ENCODE measurements around the gene ABCB9. TPM values are rescaled to one million over a fixed set of nuclear protein-coding genes. Genes with fewer than 3 reads are reported as not detected.

ABCB9 gene
- total RNA-seq, 1 experiment from 2014 or later = 14.7 TPM

- POLR2A ChIA-PET = no interaction called here
- H3K27me3 ChIP-seq (ENCODE audit: insufficient read depth, low read length) = no peaks in the 10 kb centered on the region
- peaks cover 2 to 7% of the 10 kb centered on the region in 2 experiments; a peak in 3 of 4 replicates for H3K36me3 ChIP-seq (ENCODE audit: control insufficient read depth in 1 of 2, insufficient read depth in 2 of 2, low read length in 2 of 2)
- H2AFZ ChIP-seq (ENCODE audit: low read depth, low read length, poor library complexity, severe bottlenecking) = no peak overlapping the region
- H3K9me3 ChIP-seq (ENCODE audit: control insufficient read depth in 1 of 2, insufficient read depth in 1 of 2, low read depth in 1 of 2, low read length in 2 of 2) = no peaks in the 10 kb centered on the region
- peak overlapping the region; percentile 100 for H3K4me2 ChIP-seq (ENCODE audit: low read length)
- peak overlapping the region; percentile 88 for H3K27ac ChIP-seq (ENCODE audit: low read depth, low read length)
- H3K9me2 ChIP-seq (ENCODE audit: insufficient read depth) = no peaks in the 10 kb centered on the region
- CTCF ChIA-PET = no interaction called here
- H3K4me1 ChIP-seq (ENCODE audit: control insufficient read depth in 1 of 2, insufficient read depth in 2 of 2, low read length in 2 of 2) = peaks cover 14 to 23% of the 10 kb centered on the region in 2 experiments
- no peaks in the 10 kb centered on the region for H4K20me1 ChIP-seq (ENCODE audit: insufficient read depth)
- intact Hi-C loops (cut with micrococcal nuclease) = no loop called here
- BruUV-seq (replicated peaks) = no TSS peak
- no peak for DNase-seq (ENCODE audit: low read depth, low spot score)
- peak overlapping the region; percentile 90 to 91 for H3K4me3 ChIP-seq (replicated peaks in 1 of 2; ENCODE audit: low read depth in 1 of 2, low read length in 2 of 2)
- peaks cover 29% of the 10 kb centered on the region for H3K79me2 ChIP-seq (ENCODE audit: insufficient read depth, low read length)
- no peak for ATAC-seq
- RAD21 ChIA-PET (ENCODE audit: low non-redundant PET in 1 of 2, low total read pairs in 2 of 2, uncharacterized antibody in 2 of 2, unreplicated experiment in 2 of 2) = no interaction called here
- TF ChIP-seq CBX3 (IDR thresholded peaks at IDR 0.05; ENCODE audit: low read depth) (no peak), POLR2AphosphoS5 (IDR thresholded peaks at IDR 0.05; ENCODE audit: low read depth, low read length) (peak; percentile 29; the same call in 1 of the 2 replicates)
- H3K9ac ChIP-seq (ENCODE audit: low read length) = peak overlapping the region; percentile 92
Measured at GRCh38 chr12:122981587-122982476, 15.6 kb upstream of the ABCB9 start.

DNA sequence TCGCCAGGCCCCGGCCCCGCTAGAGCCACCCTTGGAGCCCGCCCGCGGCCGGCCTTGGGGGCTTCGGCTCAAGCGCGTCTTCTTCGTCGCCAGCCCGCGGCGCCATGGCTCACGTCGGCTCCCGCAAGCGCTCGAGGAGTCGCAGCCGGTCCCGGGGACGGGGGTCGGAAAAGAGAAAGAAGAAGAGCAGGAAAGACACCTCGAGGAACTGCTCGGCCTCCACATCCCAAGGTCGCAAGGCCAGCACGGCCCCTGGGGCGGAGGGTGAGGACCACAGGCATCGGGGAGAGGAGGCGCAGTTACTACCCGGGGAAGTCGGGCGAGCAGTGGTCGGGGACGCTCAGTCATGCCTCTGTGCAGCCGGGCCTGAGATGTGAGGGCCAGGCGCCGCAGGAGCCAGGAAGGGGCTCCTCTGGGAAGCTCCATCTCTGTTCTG, 14.8 kb upstream of the ABCB9 start:
- no TSS peak for BruUV-seq (replicated peaks)
- POLR2A ChIA-PET = no interaction called here
- TF ChIP-seq SIN3A (IDR thresholded peaks at IDR 0.05; ENCODE audit: low read depth) (no peak), YY1 (IDR thresholded peaks at IDR 0.05; ENCODE audit: extremely low read depth, insufficient replicate concordance, low read depth, low read length) (no peak), SP1 (IDR thresholded peaks at IDR 0.05; ENCODE audit: low read depth) (no peak), ZFX (IDR thresholded peaks at IDR 0.05) (peak; percentile 83; the same call in 1 of the 2 replicates), ATF3 (IDR thresholded peaks at IDR 0.05) (no peak)
- TF ChIP-seq, protein P1, sequence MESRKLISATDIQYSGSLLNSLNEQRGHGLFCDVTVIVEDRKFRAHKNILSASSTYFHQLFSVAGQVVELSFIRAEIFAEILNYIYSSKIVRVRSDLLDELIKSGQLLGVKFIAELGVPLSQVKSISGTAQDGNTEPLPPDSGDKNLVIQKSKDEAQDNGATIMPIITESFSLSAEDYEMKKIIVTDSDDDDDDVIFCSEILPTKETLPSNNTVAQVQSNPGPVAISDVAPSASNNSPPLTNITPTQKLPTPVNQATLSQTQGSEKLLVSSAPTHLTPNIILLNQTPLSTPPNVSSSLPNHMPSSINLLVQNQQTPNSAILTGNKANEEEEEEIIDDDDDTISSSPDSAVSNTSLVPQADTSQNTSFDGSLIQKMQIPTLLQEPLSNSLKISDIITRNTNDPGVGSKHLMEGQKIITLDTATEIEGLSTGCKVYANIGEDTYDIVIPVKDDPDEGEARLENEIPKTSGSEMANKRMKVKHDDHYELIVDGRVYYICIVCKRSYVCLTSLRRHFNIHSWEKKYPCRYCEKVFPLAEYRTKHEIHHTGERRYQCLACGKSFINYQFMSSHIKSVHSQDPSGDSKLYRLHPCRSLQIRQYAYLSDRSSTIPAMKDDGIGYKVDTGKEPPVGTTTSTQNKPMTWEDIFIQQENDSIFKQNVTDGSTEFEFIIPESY (IDR thresholded peaks at IDR 0.05; ENCODE audit: extremely low read depth, insufficient replicate concordance, low read length) = no peak
- Histone ChIP-seq H3K27me3 (ENCODE audit: insufficient read depth, low read length) (no peaks in the 10 kb centered on the region), H4K20me1 (ENCODE audit: insufficient read depth) (no peaks in the 10 kb centered on the region), H3K27ac (ENCODE audit: low read depth, low read length) (peak overlapping the region; percentile 88), H3K4me3 (replicated peaks in 1 of 2; ENCODE audit: low read depth in 1 of 2, low read length in 2 of 2) (peak overlapping the region; percentile 90 to 91), H3K4me1 (ENCODE audit: control insufficient read depth in 1 of 2, insufficient read depth in 2 of 2, low read length in 2 of 2) (peaks cover 20 to 30% of the 10 kb centered on the region in 2 experiments), H3K9ac (ENCODE audit: low read length) (peak overlapping the region; percentile 92), H3K36me3 (ENCODE audit: control insufficient read depth in 1 of 2, insufficient read depth in 2 of 2, low read length in 2 of 2) (peaks cover 2 to 7% of the 10 kb centered on the region in 2 experiments; a peak in 3 of 4 replicates), H3K4me2 (ENCODE audit: low read length) (peak overlapping the region; percentile 100), H3K9me3 (ENCODE audit: control insufficient read depth in 1 of 2, insufficient read depth in 1 of 2, low read depth in 1 of 2, low read length in 2 of 2) (no peaks in the 10 kb centered on the region), H3K79me2 (ENCODE audit: insufficient read depth, low read length) (peaks cover 37% of the 10 kb centered on the region), H2AFZ (ENCODE audit: low read depth, low read length, poor library complexity, severe bottlenecking) (no peak overlapping the region), H3K9me2 (ENCODE audit: insufficient read depth) (no peaks in the 10 kb centered on the region)
- RAD21 ChIA-PET (ENCODE audit: low non-redundant PET in 1 of 2, low total read pairs in 2 of 2, uncharacterized antibody in 2 of 2, unreplicated experiment in 2 of 2) = no interaction called here
- CTCF ChIA-PET = no interaction called here
- intact Hi-C loops (cut with micrococcal nuclease) = no loop called here
- DNase-seq (ENCODE audit: low read depth, low spot score) (no peak), ATAC-seq (peak; percentile 26; the same call in 1 of the 2 replicates)

Data from HCT116 (cell line).